WTC11 (cell line): ENCODE measurements around the gene EPYC. TPM values are rescaled to one million over a fixed set of nuclear protein-coding genes. Genes with fewer than 3 reads are reported as not detected.

Source experiments
- ATAC-seq: fragments of 200-7000 bp; cut with Tn5 transposase; 2 replicates; pipeline ENCODE4 v1.10.0; 2021; ENCODE audit warnings: mild to moderate bottlenecking, moderate library complexity
- CTCF ChIA-PET: fragments of 300-600 bp; sonication (Branson Sonifier 250); formaldehyde crosslinking; loops from one replicate; lab custom pipeline; 2021; ENCODE audit warnings: antibody characterized with exemption; lab: Charles Lee
- POLR2A ChIA-PET: fragments of 350-600 bp; sonication (Branson Sonifier 250); formaldehyde crosslinking; loops from one replicate; lab custom pipeline; 2021; ENCODE audit warnings: antibody characterized with exemption; lab: Charles Lee
- DNase-seq: peaks from one replicate; pipeline ENCODE4 v3.0.0; 2021; ENCODE audit warnings: low spot score
- H3K27ac Mint-ChIP-seq: 2 replicates; pipeline ENCODE4 v1.8.0; 2021; ENCODE audit warnings: mixed read lengths
- H3K27me3 Mint-ChIP-seq: 2 replicates; pipeline ENCODE4 v1.8.0; 2021; ENCODE audit warnings: low read depth, mild to moderate bottlenecking, moderate library complexity, mixed read lengths
- H3K36me3 Mint-ChIP-seq: 2 replicates; pipeline ENCODE4 v1.8.0; 2021; ENCODE audit warnings: mixed read lengths
- H3K4me1 Mint-ChIP-seq: 2 replicates; pipeline ENCODE4 v1.8.0; 2022; ENCODE audit warnings: mixed read lengths
- H3K4me3 Mint-ChIP-seq: 2 replicates; pipeline ENCODE4 v1.8.0; 2021; ENCODE audit warnings: mild to moderate bottlenecking, moderate library complexity, mixed read lengths
- H3K9me3 Mint-ChIP-seq: 2 replicates; pipeline ENCODE4 v1.8.0; 2021; ENCODE audit warnings: mixed read lengths
- ATF1 ChIP-seq: sonication (generic); formaldehyde crosslinking; IDR thresholded peaks from 2 replicates; pipeline ENCODE4 v1.8.1; 2023; ENCODE audit warnings: mild to moderate bottlenecking, moderate library complexity, missing genetic modification reagents
- CBFB ChIP-seq: sonication (generic); formaldehyde crosslinking; IDR thresholded peaks from 2 replicates; pipeline ENCODE4 v1.8.1; 2022; ENCODE audit warnings: mild to moderate bottlenecking, low read depth, missing genetic modification reagents
- E2F1 ChIP-seq: sonication (generic); formaldehyde crosslinking; IDR thresholded peaks from 2 replicates; pipeline ENCODE4 v1.8.0; 2022; ENCODE audit warnings: mild to moderate bottlenecking, missing genetic modification reagents
- FOXJ3 ChIP-seq: sonication (generic); formaldehyde crosslinking; IDR thresholded peaks from 2 replicates; pipeline ENCODE4 v1.9.0; 2021; ENCODE audit warnings: missing genetic modification reagents, mild to moderate bottlenecking, borderline replicate concordance
- FOXP1 ChIP-seq: sonication (generic); formaldehyde crosslinking; IDR thresholded peaks from 2 replicates; pipeline ENCODE4 v1.8.0; 2022; ENCODE audit warnings: missing genetic modification reagents, mild to moderate bottlenecking, moderate library complexity, borderline replicate concordance
- GABPB1 ChIP-seq: sonication (generic); formaldehyde crosslinking; IDR thresholded peaks from 2 replicates; pipeline ENCODE4 v1.8.1; 2023; ENCODE audit warnings: mild to moderate bottlenecking, missing genetic modification reagents
- JUN ChIP-seq: sonication (generic); formaldehyde crosslinking; IDR thresholded peaks from 2 replicates; pipeline ENCODE4 v1.8.0; 2023; ENCODE audit warnings: mild to moderate bottlenecking, missing genetic modification reagents
- NR1H2 ChIP-seq: sonication (generic); formaldehyde crosslinking; IDR thresholded peaks from 2 replicates; pipeline ENCODE4 v1.9.0; 2021; ENCODE audit warnings: mild to moderate bottlenecking, moderate library complexity, missing genetic modification reagents
- PRRX2 ChIP-seq: fragments of 250-450 bp; sonication (Bioruptor Pico); IDR thresholded peaks from 2 replicates; pipeline ENCODE4 v1.8.0; 2021; ENCODE audit warnings: mild to moderate bottlenecking
- RORB ChIP-seq: fragments of 250-450 bp; sonication (Bioruptor Pico); IDR thresholded peaks from 2 replicates; pipeline ENCODE4 v1.9.0; 2021; ENCODE audit warnings: mild to moderate bottlenecking
- SP1 ChIP-seq: sonication (generic); formaldehyde crosslinking; conservative IDR thresholded peaks from 2 replicates; pipeline ENCODE4 v1.8.1; 2022; ENCODE audit warnings: missing genetic modification reagents
- ZNF138 ChIP-seq: sonication (generic); formaldehyde crosslinking; conservative IDR thresholded peaks from 2 replicates; pipeline ENCODE4 v1.8.1; 2022; ENCODE audit warnings: mild to moderate bottlenecking, moderate library complexity, missing genetic modification reagents
- ZNF425 ChIP-seq: fragments of 250-450 bp; sonication (Bioruptor Pico); conservative IDR thresholded peaks from 2 replicates; pipeline ENCODE4 v1.9.0; 2021; ENCODE audit warnings: mild to moderate bottlenecking
- total RNA-seq: library from RNA; stranded (reverse); gene quantifications from 3 replicates; pipeline ENCODE4 v1.2.3, GENCODE V29; 2021
- TF ChIP-seq, protein P1 (sequence below): fragments of 250-450 bp; sonication (Bioruptor Pico); IDR thresholded peaks from 2 replicates; pipeline ENCODE4 v1.9.0; 2021; ENCODE audit warnings: mild to moderate bottlenecking, borderline replicate concordance

Gene EPYC
- total RNA-seq, 1 experiment from 2014 or later, result not detected

DNA sequence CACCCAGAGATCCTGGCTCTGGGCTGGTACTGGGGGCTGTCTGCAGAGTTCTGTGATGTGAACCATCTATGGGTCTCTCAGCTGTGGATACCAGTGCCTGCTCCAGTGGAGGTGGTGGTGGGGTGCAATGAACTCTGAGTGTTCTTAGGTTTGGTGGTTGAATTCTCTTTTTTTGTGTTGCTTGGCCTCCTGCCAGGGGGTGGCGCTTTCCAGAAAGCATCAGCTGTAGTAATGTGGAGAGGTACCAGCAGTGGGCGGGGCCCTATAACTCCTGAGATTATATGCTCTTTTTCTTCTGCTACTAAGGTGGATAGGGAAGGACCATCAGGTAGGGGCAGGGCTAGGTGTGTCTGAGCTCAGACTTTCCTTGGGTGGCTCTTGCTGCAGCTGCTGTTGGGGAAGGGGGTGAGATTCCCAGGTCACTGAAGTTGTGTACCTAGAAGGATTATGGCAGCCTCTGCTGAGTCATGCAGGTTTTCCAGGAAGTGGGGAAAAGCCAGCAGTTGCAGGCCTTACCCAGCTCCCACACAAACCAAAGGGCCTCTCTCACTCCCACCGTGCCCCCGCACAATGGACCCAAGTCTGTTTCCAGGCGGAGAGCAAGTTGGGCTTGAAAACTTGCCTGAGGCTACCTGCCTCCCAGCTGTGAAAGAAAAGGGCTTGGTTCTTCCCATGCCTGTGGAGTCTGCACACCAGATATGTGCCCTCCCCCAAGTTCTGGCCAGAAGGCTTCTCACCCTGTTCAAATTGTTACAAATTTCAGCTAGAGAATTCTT, 68.4 kb downstream of the EPYC start:
- Mint-ChIP-seq H3K9me3 (peaks cover 30% of the 10 kb centered on the region), H3K27me3 (no peaks in the 10 kb centered on the region), H3K4me1 (no peaks in the 10 kb centered on the region), H3K36me3 (no peaks in the 10 kb centered on the region), H3K27ac (no peak overlapping the region), H3K4me3 (no peak overlapping the region)
- CTCF ChIA-PET, result interaction anchor here (1.3 to 2.3 kb wide), 3 partner anchors 9 to 23 kb away, joined by 4 to 11 read pairs (median 4); no protein-coding TSS in a partner anchor
- POLR2A ChIA-PET, result no interaction called here
- ATAC-seq, result peak; percentile 46
- TF ChIP-seq SP1 (CRISPR knock-in tag), result no peak
- TF ChIP-seq, protein P1, sequence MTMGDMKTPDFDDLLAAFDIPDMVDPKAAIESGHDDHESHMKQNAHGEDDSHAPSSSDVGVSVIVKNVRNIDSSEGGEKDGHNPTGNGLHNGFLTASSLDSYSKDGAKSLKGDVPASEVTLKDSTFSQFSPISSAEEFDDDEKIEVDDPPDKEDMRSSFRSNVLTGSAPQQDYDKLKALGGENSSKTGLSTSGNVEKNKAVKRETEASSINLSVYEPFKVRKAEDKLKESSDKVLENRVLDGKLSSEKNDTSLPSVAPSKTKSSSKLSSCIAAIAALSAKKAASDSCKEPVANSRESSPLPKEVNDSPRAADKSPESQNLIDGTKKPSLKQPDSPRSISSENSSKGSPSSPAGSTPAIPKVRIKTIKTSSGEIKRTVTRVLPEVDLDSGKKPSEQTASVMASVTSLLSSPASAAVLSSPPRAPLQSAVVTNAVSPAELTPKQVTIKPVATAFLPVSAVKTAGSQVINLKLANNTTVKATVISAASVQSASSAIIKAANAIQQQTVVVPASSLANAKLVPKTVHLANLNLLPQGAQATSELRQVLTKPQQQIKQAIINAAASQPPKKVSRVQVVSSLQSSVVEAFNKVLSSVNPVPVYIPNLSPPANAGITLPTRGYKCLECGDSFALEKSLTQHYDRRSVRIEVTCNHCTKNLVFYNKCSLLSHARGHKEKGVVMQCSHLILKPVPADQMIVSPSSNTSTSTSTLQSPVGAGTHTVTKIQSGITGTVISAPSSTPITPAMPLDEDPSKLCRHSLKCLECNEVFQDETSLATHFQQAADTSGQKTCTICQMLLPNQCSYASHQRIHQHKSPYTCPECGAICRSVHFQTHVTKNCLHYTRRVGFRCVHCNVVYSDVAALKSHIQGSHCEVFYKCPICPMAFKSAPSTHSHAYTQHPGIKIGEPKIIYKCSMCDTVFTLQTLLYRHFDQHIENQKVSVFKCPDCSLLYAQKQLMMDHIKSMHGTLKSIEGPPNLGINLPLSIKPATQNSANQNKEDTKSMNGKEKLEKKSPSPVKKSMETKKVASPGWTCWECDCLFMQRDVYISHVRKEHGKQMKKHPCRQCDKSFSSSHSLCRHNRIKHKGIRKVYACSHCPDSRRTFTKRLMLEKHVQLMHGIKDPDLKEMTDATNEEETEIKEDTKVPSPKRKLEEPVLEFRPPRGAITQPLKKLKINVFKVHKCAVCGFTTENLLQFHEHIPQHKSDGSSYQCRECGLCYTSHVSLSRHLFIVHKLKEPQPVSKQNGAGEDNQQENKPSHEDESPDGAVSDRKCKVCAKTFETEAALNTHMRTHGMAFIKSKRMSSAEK (CRISPR knock-in tag), result no peak
- TF ChIP-seq CBFB, result no peak
- no peak for TF ChIP-seq FOXJ3 (CRISPR knock-in tag)
- no peak for TF ChIP-seq ATF1
- TF ChIP-seq ZNF425, result no peak
- TF ChIP-seq RORB (CRISPR knock-in tag), result no peak
- TF ChIP-seq FOXP1 (CRISPR knock-in tag), result no peak
- no peak for TF ChIP-seq E2F1 (CRISPR knock-in tag)
- no peak for TF ChIP-seq JUN (CRISPR knock-in tag)
- no peak for TF ChIP-seq NR1H2 (CRISPR knock-in tag)
- no peak for TF ChIP-seq GABPB1 (CRISPR knock-in tag)
- DNase-seq, result peak; percentile 13

DNA sequence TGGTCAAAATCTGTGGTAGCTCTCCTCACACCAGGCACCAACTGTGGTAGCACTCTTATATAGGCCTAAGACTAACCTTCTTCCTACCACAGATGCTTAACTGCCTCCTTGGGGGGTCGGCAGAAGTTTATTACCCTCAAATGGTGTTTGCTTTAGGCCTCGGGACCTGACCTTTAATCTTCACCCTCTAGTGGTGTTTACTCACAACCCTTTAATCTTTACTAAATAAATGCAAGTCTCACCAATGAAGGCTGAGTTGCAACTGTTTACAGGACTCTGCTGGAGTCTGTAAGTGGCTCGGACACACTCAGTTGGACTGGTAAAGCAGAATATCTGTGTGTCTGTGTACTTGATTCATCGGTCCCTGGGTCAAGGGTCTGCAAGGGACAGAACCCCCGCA, 79.2 kb downstream of the EPYC start:
- CTCF ChIA-PET, result no interaction called here
- TF ChIP-seq GABPB1 (CRISPR knock-in tag) (no peak), PRRX2 (no peak), ATF1 (no peak), ZNF138 (CRISPR knock-in tag) (no peak)
- TF ChIP-seq, protein P1 (CRISPR knock-in tag), result no peak
- peaks cover 52% of the 10 kb centered on the region for H3K27me3 Mint-ChIP-seq
- H3K4me3 Mint-ChIP-seq, result no peak overlapping the region
- ATAC-seq (peak; percentile 46; the same call in 1 of the 2 replicates), DNase-seq (no peak)
- H3K27ac Mint-ChIP-seq, result no peak overlapping the region
- peaks cover 23% of the 10 kb centered on the region for H3K36me3 Mint-ChIP-seq
- peaks cover 29% of the 10 kb centered on the region for H3K9me3 Mint-ChIP-seq
- no peaks in the 10 kb centered on the region for H3K4me1 Mint-ChIP-seq
- POLR2A ChIA-PET, result no interaction called here
